Measurements from ENCODE around the gene ASXL2. TPM values are rescaled to one million over a fixed set of nuclear protein-coding genes. Genes with fewer than 3 reads are reported as not detected.
"Not testable (repeated sequence)": the region's sequence is repeated elsewhere in the genome, so short reads cannot be mapped to it uniquely, and the experiment has no call there.

Gene ASXL2
- polyA plus RNA-seq (ENCODE audit: insufficient read length), result 11.4 TPM

DNA sequence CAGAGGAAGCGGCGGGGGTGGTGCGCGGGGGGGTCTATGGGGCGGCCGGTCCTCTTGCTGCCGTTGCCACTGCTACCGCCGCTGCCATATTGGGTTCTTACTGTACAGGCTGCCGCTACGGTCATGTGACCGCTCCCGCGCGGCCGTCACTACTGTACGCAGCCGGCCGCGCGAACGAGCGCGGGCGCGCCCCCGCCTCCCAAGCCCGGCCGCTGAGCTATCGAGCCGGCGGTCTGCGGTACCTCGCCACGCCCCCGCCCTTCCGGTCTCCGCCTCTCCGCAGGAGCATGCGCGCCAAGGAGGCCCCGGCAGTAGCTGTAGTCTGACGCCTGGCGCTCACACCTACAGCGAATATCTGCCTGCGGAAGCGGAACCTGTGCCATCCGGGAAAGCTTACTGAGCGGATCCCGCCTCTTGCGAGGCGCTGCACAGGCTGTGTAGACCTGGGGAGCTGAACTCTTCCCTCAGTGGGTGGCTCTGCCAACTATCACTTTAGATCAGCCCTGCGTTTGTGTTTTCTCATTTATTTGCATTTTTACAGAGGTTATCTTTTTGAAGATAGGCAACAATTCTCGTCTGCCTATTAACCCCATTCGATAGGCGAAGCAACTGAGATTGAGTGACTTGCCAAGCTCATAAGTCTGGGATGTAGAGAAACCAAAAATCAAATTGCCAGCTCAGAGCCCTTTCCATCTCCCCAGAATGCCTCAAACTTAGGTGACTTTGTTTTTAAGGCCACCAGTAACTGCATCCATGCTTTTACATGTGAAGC is at the start of gene ASXL2:
TSS of gene ASXL2 (minus strand) at position 127 of the 772 bp plus-strand sequence. CDS start 265 bp downstream, outside the sequence.
- peak; percentile 99 for DNase-seq

DNA sequence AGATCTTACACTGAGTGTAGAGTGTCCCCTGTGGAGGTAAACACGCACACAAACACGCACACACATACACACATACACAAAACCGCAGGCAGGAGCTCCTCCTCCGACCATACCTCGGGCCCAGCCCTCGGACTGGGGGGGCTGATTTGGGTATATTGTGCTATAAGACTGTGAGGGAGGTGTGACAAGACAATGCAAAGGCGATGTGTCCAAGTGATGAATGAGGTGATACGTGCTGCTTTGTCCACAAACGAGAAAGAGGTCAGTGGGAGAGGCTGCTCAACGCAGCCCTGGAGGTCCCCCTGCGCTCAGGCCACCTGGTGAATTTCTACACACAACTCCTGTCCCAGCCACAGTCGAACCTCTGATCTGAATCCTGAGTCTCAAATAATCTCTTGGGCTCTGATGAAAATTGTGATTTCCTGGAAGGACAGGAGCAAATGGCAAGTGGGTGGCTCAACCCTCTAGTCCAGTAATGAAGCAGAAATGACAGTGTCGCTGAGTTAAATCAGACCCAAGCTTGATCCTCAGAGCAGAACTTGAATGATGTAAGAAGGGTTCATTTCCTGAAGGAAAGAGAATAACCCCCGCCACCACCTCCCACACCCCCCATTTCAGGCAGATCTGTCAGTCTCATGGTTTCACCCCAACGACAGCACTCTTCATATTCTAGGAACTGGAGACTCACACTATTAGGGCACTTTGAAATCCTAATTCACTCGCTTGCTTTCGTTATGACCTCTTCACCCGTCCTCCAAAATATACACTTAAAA is 48.9 kb upstream of the ASXL2 start:
- no peak for DNase-seq

DNA sequence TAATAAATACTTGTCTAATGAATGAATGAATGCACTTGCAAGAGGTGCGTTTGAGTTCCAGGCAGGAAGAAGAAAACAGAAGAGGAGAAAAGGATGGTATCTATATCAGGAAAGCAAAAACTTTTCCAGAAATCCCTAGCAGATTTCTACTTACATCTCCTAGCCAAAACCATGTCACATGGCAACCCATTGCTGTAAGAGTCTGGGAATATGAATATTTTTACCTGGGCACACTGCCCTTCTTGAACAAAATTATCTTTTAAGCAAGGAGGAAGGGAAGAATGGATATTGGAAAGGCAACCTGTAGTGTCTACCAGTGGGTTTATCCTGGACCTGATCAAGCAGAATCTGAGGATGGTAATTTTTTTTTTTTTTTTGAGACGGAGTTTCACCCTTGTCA is 44.2 kb upstream of the ASXL2 start:
- no peak for DNase-seq

DNA sequence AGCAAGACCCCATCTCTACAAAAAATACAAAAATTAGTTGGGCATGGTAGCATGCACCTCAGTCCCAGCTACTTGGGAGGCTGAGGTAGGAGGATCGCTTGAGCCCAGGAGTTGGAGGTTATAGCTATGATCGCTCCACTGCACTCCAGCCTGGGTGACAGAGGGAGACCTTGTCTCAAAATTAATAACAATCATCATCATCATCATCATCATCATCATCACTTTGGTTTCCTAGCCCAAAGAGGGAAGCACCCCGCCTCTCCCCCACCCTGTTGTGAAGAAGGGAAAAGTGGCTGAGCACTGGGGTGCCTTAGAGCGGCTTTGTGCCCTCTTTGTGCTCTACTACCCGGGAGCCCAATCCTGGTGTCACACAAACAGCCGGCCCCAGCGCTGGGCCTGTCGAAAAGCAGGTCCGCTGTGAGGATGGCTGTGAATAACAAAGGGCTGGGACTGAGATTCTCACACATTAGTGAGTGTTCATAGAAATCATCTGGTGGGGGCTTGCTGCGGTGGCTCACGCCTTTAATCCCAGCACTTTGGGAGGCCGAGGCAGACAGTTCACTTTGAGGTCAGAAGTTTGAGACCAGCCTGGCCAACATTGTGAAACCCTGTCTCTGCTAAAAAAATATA is 42.6 kb upstream of the ASXL2 start:
- no peak for DNase-seq

DNA sequence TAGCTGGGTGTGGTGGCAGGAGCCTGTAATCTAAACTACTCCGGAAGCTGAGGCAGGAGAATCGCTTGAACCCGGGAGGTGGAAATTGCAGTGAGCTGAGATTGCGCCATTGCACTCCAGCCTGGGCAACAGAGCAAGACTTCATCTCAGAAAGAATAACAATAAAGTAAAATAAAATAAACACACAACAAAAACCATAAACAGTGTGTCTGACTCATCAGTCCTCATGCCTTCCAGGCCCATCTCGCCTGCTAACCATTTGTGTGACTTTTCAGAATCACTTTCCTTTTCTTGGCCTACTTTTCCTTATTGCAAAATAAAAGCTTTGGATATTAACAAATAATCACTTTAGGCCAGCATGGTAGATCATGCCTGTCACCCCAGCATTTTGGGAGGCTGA is 42.0 kb upstream of the ASXL2 start:
- no peak for DNase-seq

DNA sequence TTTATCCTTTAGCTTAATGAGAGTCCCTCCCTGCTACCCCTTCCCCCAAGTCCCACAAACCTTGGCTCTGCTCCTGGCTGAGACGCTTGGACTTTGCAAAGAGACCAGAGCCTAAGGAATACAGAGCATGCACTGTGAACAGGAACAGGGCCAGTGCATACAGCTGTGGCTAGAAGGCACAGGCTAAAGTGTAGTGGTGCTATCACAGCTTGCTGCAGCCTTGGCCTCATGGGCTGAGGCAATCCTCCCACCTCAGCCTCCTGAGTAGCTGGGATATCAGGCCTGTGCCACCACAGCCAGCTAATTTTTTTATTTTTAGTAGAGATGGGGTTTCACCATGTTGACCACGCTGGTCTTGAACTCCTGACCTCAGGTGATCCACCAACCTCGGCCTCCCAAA is 39.5 kb upstream of the ASXL2 start:
- DNase-seq, result no peak

DNA sequence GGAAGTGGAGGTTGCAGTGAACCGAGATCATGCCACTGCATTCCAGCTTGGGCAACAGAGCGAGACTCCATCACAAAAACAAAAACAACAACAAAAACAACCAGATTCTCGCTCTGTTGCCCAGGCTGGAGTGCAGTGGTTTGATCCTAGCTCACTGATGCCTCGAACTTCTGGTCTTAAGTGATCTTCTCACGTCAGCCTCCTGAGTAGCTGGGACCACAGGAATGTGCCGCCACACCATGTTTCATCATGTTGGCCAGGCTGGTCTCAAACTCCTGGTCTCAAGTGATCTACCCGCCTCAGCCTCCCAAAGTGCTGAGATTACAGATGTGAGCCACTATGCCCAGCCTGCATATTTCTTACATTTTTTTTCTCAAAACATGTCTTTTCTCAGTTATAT is 39.1 kb upstream of the ASXL2 start:
- DNase-seq, result not testable (repeated sequence)

DNA sequence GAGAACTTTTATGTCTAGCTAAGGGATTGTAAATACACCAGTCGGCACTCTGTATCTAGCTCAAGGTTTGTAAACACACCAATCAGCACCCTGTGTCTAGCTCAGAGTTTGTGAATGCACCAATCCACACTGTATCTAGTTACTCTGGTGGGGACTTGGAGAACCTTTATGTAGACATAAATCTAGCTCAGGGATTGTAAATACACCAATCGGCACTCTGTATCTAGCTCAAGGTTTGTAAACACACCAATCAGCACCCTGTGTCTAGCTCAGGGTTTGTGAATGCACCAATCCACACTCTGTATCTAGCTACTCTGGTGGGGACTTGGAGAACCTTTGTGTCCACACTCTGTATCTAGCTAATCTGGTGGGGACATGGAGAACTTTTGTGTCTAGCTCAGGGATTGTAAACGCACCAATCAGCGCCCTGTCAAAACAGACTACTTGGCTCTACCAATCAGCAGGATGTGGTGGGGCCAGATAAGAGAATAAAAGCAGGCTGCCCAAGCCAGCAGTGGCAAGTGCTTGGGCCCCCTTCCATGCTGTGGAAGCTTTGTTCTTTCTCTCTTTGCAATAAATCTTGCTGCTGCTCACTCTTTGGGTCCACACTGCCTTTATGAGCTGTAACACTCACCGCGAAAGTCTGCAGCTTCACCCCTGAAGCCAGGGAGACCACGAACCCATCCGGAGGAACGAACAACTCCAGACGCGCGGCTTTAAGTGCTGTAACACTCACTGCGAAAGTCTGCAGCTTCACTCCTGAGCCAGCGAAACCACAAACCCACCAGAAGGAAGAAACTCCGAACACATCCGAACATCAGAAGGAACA is 37.9 kb upstream of the ASXL2 start:
- not testable (repeated sequence) for DNase-seq

DNA sequence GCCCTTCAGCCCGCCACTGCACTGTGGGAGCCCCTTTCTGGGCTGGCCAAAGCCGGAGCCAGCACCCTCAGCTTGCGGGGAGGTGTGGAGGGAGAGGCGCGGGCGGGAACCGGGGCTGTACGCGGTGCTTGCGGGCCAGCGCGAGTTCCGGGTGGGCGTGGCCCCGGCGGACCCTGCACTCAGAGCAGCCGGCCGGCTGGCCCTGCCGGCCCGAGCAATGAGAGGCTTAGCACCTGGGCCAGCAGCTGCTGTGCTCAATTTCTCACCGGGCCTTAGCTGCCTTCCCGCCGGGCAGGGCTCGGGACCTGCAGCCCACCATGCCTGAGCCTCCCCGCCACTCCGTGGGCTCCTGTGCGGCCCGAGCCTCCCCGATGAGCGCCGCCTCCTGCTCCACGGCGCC is 37.1 kb upstream of the ASXL2 start:
- DNase-seq, result not testable (repeated sequence)

DNA sequence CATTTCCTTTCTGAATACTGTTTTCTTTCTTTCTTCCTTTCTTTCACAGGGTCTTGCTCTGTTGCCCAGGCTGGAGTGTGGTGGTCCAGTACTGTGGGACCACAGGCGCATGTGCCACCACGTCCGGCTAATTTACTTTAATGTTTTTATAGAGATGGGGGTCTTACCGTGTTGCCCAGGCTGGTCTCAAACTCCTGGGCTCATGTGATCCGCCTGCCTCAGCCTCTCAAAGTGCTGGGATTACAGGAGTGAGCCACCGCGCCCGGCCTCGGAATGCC is 35.3 kb upstream of the ASXL2 start:
- DNase-seq, result not testable (repeated sequence)

DNA sequence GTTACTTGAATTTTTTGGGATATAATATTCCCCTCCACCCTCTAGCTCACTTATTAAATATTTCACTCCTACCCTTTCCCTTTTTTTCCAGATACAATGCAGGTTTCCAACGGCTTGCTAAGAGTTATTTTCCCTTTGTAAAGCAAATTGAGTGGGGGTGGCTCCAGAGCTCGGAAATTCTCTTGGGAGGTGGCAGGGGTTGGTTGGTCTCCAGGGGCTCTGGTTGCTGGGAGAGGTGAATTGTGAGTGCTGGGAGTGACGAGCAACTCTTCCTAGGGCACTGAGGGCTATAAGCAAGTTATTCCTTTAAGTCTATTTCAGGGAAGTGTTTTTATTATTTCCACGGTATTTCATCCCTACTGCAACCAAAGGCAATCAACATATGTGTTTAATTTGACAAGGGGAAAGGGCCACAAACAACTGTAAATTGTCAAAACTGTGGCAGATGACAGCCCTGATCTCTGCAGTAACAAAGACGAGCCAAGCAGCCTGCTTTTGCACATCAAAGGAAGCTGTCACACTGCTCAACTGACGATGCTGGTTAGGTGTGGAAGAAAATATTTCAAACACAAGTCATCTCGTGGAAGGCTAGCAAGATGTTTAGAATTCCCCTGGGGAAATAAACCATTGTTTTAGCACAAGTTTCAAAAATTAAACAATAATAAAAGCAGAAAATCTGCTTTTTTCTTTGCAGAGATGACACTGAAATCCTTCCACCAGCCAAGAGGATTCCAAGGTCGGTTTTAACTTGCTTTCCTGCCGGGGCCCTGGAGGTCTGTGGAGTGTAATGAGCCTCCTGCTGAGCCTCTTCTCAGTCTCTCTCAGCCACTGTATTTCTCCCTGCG is 34.8 kb upstream of the ASXL2 start:
- DNase-seq, result no peak

DNA sequence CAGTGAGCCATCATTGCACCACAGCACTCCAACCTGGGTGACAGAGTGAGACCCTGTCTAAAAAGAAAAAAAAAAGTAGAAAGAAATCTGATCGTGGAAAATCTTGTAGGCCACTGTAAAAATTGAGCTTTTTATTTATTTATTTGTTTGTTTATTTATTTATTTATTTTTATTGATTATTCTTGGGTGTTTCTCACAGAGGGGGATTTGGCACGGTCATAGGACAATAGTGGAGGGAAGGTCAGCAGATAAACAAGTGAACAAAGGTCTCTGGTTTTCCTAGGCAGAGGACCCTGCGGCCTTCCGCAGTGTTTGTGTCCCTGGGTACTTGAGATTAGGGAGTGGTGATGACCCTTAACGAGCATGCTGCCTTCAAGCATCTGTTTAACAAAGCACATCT is 31.3 kb upstream of the ASXL2 start:
- not testable (repeated sequence) for DNase-seq

DNA sequence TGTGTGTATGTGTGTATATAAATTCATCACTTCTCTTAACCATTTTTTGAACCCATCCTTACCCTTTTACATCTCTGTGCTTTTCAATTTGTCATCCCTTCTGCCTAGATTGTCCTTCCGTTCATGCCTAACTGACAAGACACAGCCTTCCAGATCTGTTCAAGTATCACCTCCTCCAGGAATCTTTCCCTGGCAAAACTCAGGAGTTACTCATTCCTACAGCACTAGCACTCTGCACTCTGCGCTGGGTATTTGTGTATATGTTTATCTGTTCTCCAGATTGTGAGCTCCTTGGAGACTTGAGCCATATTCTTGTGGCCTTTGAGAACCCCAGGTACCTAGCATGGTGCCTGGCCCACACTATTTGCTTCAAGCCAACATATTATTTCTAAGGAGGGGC is 26.8 kb upstream of the ASXL2 start:
- DNase-seq, result no peak

DNA sequence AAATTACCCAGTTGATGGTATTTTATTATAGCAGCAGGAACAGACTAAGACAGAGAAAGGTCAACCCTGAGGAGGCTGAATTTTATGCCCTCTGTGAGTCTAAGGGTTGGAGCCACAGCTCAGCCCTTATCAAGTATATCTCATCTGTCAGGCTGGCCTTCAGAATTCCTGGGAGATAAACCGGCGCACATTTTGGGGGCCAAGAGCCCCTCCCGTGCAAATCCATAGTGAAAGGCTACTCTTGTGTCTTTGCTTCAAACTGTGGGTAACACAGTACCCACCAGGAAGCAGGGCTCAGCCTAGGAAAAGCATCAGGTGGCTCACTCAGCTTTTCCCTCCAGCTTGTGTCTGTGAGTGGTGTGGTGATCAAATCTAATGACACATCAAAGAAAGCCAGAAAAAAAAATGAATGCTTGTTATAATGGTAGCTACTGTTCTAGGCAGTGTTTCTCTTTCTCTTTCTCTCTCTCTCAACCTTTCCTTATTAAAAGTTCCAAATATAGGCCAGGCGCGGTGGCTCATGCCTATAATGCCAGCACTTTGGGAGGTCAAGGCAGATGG is 25.0 kb upstream of the ASXL2 start:
- no peak for DNase-seq

DNA sequence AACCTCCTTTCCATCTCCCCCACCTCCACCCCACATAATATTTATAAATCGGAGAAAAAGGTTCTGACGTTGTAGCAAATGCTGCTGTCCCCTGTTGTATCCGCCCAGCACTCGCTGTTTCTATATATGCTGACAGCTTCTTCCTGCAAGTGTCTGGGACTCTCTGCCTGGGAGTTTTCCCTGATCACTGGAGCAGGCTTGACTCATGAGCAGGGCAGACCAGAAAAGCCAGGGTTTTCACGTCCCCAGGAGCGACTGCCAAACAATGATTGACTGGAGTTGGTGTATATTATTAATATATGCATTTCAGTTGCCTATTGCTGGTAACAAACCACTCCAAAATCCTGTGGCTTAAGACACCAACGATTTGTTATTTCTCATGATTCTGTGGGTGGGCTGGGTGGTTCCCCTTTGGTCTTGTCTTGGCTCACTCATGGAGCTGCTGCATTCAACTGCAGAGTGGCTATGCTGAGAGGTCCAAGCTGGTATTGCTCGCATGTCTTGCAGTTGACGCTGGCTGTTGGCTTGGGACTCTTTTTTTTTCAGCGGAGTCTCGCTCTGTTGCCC is 21.2 kb upstream of the ASXL2 start:
- DNase-seq, result no peak

DNA sequence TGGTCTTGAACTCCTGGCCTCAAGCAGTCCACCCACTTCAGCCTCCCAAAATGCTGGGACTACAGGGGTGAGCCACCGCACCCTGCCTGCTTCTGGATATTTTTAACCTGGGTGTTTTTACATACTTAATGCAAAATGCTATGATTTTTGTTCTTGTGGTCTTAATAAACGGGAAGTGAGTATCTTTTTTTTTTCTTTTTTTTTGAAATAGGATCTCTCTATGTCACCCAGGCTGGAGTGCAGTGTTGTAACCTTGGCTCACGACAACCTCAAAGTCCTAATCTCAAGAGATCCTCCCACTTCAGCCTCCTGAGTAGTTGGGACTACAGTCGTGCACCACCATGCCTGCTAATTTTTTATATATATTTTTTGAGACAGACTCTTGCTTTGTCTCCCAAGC is 19.2 kb upstream of the ASXL2 start:
- DNase-seq, result no peak

DNA sequence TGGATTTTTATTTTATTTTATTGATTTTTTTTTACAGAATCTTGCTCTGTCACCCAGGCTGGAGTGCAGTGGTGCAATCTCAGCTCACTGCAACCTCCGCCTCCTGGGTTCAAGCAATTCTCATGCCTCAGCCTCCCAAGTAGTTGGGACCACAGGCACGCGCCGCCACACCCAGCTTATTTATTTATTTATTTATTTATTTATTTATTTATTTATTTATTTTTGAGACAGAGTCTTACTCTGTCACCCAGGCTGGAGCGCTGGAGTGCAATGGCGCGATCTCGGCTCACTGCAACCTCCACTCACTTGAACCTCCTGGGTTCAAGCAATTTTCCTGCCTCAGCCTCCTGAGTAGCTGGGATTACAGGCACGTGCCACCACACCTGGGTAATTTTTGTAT is 18.0 kb upstream of the ASXL2 start:
- not testable (repeated sequence) for DNase-seq

DNA sequence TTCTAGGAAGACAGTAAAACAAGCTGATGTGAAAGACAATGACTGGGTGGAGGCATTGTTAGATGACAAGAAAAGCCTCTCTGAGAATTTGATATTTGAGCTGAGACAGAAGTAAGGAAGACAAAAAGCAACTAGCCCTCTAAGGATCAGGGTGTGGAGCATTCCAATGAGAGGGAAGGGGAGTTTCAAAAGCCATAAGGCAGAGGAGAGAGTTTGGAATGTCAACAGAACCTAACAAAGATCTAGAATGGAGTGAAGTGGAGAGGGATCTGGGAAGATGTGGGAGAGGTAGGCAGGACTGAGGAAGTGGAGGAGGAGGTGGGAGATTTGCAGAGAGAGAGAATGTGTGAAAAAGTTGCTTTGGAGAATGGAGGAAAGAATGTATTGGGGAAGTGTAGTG is 17.3 kb upstream of the ASXL2 start:
- no peak for DNase-seq

DNA sequence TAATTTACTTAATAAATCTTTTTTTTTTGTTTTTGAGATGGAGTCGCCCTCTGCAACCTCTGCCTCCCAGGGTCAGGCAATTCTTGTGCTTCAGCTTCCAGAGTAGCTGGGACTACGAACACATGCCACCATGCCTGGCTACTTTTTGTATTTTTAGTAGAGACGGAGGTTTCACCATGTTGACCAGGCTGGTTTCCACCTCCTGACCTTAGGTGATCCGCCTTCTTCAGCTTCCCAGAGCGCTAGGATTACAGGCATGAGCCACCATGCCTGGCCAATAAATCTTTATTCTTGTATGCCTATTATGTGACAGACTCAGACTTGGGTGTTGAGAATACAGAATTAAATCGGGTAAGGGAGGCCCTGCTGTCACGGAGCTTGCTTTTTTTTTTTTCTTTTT is 16.7 kb upstream of the ASXL2 start:
- DNase-seq, result no peak

DNA sequence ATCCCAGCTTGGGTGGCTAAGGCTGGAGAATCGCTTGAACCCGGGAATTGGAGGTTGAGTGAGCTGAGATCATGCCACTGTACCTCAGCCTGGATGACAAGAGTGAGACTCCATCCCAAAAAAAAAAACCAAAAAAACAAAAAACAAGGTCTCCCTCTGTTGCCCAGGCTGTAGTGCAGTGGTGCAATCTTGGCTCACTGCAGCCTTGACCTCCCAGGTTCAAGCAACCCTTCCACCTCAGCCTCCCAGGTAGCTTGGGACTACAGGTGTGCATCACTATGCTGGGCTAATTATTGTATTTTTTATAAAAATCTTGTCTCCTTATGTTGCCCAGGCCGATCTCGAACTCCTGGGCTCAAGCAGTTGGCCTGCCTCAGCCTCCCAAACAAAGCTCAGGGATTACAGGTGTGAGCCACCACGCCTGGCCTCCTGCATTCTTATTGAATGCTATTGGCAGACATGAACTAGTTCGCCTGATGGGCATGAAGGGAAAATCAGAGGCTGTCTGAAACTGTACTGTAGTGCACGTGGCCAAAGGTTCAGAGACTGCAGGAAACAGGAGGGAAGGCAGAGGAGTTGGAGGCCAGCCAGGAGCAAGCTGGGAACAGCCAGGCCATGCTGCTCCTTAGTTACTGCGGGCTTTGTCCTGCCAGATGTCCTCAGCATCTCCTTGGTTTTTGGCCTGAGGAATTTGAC is 16.0 kb upstream of the ASXL2 start:
- peak; percentile 19 for DNase-seq

DNA sequence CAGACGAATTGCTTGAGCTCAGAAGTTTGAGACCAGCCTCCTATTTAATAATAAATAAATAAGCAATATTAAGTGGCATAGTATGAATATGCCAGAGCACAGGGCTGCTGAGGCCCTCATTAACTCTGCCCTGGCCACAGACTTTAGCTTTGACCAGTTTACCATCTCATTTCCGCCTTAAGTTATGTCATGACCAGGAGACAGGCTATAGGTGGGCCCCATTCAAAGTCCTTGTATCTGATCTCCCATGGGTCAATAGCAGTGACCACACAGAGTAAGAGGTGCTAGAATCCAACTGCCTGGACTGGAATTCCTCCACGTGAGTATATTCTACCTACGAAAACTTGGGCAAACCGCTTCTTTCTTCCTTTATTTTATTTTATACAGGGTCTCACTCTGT is 13.4 kb upstream of the ASXL2 start:
- no peak for DNase-seq

Measured in hindlimb muscle (tissue), 1 donor.